ENCODE data around the gene LZTR1.

DNA sequence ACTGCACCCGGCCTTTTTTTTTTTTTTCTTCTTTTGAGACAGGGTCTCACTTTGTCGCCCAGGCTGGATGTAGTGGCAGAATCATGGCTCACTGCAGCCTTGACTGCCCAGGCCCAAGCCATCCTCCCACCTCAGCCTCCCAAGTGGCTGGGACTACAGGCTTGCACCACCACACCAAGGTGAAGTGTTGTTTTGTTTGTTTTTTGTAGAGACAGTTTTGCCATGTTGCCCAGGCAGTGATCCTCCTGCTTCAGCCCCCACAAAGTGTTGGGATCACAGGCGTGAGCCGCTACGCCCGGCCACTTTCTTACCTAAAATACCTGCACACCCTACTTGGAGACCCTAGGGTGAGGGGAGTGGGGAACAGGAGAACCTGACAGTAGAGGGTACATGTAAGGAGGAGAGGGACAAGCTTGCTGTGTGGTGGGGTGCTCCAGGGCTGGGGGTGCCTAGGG, 19.6 kb upstream of the LZTR1 start:
- TF ChIP-seq, protein P1, sequence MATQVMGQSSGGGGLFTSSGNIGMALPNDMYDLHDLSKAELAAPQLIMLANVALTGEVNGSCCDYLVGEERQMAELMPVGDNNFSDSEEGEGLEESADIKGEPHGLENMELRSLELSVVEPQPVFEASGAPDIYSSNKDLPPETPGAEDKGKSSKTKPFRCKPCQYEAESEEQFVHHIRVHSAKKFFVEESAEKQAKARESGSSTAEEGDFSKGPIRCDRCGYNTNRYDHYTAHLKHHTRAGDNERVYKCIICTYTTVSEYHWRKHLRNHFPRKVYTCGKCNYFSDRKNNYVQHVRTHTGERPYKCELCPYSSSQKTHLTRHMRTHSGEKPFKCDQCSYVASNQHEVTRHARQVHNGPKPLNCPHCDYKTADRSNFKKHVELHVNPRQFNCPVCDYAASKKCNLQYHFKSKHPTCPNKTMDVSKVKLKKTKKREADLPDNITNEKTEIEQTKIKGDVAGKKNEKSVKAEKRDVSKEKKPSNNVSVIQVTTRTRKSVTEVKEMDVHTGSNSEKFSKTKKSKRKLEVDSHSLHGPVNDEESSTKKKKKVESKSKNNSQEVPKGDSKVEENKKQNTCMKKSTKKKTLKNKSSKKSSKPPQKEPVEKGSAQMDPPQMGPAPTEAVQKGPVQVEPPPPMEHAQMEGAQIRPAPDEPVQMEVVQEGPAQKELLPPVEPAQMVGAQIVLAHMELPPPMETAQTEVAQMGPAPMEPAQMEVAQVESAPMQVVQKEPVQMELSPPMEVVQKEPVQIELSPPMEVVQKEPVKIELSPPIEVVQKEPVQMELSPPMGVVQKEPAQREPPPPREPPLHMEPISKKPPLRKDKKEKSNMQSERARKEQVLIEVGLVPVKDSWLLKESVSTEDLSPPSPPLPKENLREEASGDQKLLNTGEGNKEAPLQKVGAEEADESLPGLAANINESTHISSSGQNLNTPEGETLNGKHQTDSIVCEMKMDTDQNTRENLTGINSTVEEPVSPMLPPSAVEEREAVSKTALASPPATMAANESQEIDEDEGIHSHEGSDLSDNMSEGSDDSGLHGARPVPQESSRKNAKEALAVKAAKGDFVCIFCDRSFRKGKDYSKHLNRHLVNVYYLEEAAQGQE (IDR thresholded peaks at IDR 0.05; ENCODE audit: low read depth): no peak
- TF ChIP-seq EP300 (IDR thresholded peaks at IDR 0.05; ENCODE audit: borderline replicate concordance) (no peak), NFIC (IDR thresholded peaks at IDR 0.05) (no peak), TAF1 (IDR thresholded peaks at IDR 0.05; ENCODE audit: low read depth) (no peak), ZBTB7A (IDR thresholded peaks at IDR 0.05; ENCODE audit: low read depth) (no peak), EGR1 (IDR thresholded peaks at IDR 0.05) (no peak), CEBPB (IDR thresholded peaks at IDR 0.05) (no peak), FOXM1 (IDR thresholded peaks at IDR 0.05; ENCODE audit: borderline replicate concordance, low read depth) (no peak)
- TF ChIP-seq, protein P2, sequence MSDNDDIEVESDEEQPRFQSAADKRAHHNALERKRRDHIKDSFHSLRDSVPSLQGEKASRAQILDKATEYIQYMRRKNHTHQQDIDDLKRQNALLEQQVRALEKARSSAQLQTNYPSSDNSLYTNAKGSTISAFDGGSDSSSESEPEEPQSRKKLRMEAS (IDR thresholded peaks at IDR 0.05): no peak
